CD4-positive, alpha-beta memory T cell (primary cell): ENCODE measurements around the gene SHB. TPM values are rescaled to one million over a fixed set of nuclear protein-coding genes. Genes with fewer than 3 reads are reported as not detected.

Source experiments
- CTCF ChIA-PET: fragments of 350-600 bp; sonication (Branson Sonifier 250); formaldehyde crosslinking; loops from one replicate; lab custom pipeline; 2021; ENCODE audit warnings: inconsistent platforms; ENCODE audit not compliant: partially characterized antibody; lab: Charles Lee
- POLR2A ChIA-PET: fragments of 350-600 bp; sonication (Branson Sonifier 250); formaldehyde crosslinking; loops from one replicate; lab custom pipeline; 2021; ENCODE audit not compliant: partially characterized antibody; lab: Charles Lee
- DNase-seq, 5 donors: peaks; one replicate each; pipeline versions ENCODE4 v3.0.0 to v3.0.0-alpha.2; 2020 to 2022; ENCODE audit warnings: mixed read lengths in 1 of 5
- H3K27ac ChIP-seq: one replicate; pipeline ENCODE4 v1.7.0; 2013; ENCODE audit warnings: low read depth, low read length
- H3K27me3 ChIP-seq: 2 replicates; pipeline ENCODE4 v1.7.0; 2013; ENCODE audit warnings: mild to moderate bottlenecking, low read length, moderate library complexity; ENCODE audit not compliant: insufficient read depth
- H3K36me3 ChIP-seq: 2 replicates; pipeline ENCODE4 v1.7.0; 2013; ENCODE audit warnings: mild to moderate bottlenecking, low read length, moderate library complexity; ENCODE audit not compliant: insufficient read depth
- H3K4me1 ChIP-seq: 2 replicates; pipeline ENCODE4 v1.7.0; 2013; ENCODE audit warnings: mild to moderate bottlenecking, low read length, moderate library complexity; ENCODE audit not compliant: insufficient read depth
- H3K4me3 ChIP-seq, 2 donors: one replicate each; pipeline ENCODE4 v1.7.0; 2013; ENCODE audit warnings: low read length in 2 of 2, mild to moderate bottlenecking in 1 of 2
- H3K9me3 ChIP-seq, 2 donors: one replicate each; pipeline ENCODE4 v1.7.0; 2013; ENCODE audit warnings: low read length in 2 of 2, control low read depth in 1 of 2; ENCODE audit not compliant: control insufficient read depth in 1 of 2
- H3K27ac Mint-ChIP-seq, 7 donors: one replicate each; pipeline ENCODE4 v1.8.0; 2020 to 2021; ENCODE audit warnings: mixed read lengths in 7 of 7, mild to moderate bottlenecking in 6 of 7, inconsistent platforms in 3 of 7, moderate library complexity in 3 of 7
- H3K27me3 Mint-ChIP-seq, 2 donors: one replicate each; pipeline ENCODE4 v1.8.0; 2020 to 2021; ENCODE audit warnings: mixed read lengths in 2 of 2
- H3K36me3 Mint-ChIP-seq, 2 donors: one replicate each; pipeline ENCODE4 v1.8.0; 2020 to 2021; ENCODE audit warnings: mixed read lengths in 2 of 2, inconsistent platforms in 1 of 2, mild to moderate bottlenecking in 1 of 2
- H3K4me1 Mint-ChIP-seq, 4 donors: one replicate each; pipeline ENCODE4 v1.8.0; 2020 to 2021; ENCODE audit warnings: mixed read lengths in 4 of 4, mild to moderate bottlenecking in 1 of 4
- H3K4me3 Mint-ChIP-seq, 8 donors: one replicate each; pipeline ENCODE4 v1.8.0; 2020 to 2021; ENCODE audit warnings: mixed read lengths in 8 of 8, mild to moderate bottlenecking in 7 of 8, moderate library complexity in 6 of 8, inconsistent platforms in 3 of 8
- H3K9me3 Mint-ChIP-seq, 8 donors: one replicate each; pipeline ENCODE4 v1.8.0; 2020 to 2021; ENCODE audit warnings: mixed read lengths in 8 of 8, mild to moderate bottlenecking in 5 of 8, inconsistent platforms in 3 of 8, moderate library complexity in 1 of 8
- intact Hi-C: fragments of 100-400 bp; cut with micrococcal nuclease; formaldehyde crosslinking; loops from one replicate; pipeline ENCODE4 v1.15.1; 2023
- polyA plus RNA-seq, 2 donors: library from polyadenylated mRNA; unstranded; fragments of 300-500 nt; fragmentation: Illumina TruSeq; gene quantifications; one replicate each; pipeline ENCODE4 v1.2.3, GENCODE V29; 2021
- total RNA-seq, 2 experiments: library from RNA; stranded (reverse); gene quantifications; one replicate each; pipeline ENCODE4 v1.2.3, GENCODE V29; 2021

The SHB gene
- total and polyA plus RNA-seq, 4 experiments from 2014 or later: 0.10 to 1.3 (median 0.49) TPM

- H3K4me1 ChIP-seq: no peaks in the 10 kb centered on the region
- DNase-seq: peak; percentile 49 to 64 (median 53)
- peaks cover 0 to 3% (median 2%) of the 10 kb centered on the region in 4 donors for H3K4me1 Mint-ChIP-seq
- no peaks in the 10 kb centered on the region for H3K9me3 Mint-ChIP-seq
- H3K36me3 Mint-ChIP-seq: no peaks in the 10 kb centered on the region
- no peaks in the 10 kb centered on the region for H3K36me3 ChIP-seq
- intact Hi-C loops: loop anchor here (1.0 to 2.0 kb wide), 3 partner anchors 175 to 313 kb away; no protein-coding TSS in a partner anchor
- H3K27ac Mint-ChIP-seq: no peak overlapping the region
- H3K9me3 ChIP-seq: no peaks in the 10 kb centered on the region
- H3K27me3 Mint-ChIP-seq: peaks cover 8 to 13% of the 10 kb centered on the region in 2 donors
- ChIA-PET POLR2A (no interaction called here), CTCF (interaction anchor here (0.8 to 5.7 kb wide), 26 partner anchors 8 to 584 kb away, joined by 3 to 56 read pairs (median 4); partner anchors contain the start of gene SHB)
- H3K27me3 ChIP-seq: no peaks in the 10 kb centered on the region
- no peak overlapping the region for H3K4me3 ChIP-seq
- no peak overlapping the region for H3K4me3 Mint-ChIP-seq
- H3K27ac ChIP-seq: no peak overlapping the region
These were observed 19.2 kb upstream of the SHB start for GRCh38 chr9:38088006-38088925.

- Mint-ChIP-seq H3K27ac (no peak overlapping the region), H3K9me3 (no peaks in the 10 kb centered on the region), H3K4me1 (peaks cover 0 to 3% (median 2%) of the 10 kb centered on the region in 4 donors), H3K27me3 (peaks cover 13 to 18% of the 10 kb centered on the region in 2 donors), H3K36me3 (no peaks in the 10 kb centered on the region), H3K4me3 (no peak overlapping the region)
- no peak for DNase-seq
- Histone ChIP-seq H3K4me1 (no peaks in the 10 kb centered on the region), H3K36me3 (no peaks in the 10 kb centered on the region), H3K27ac (no peak overlapping the region), H3K4me3 (no peak overlapping the region), H3K9me3 (no peaks in the 10 kb centered on the region), H3K27me3 (no peaks in the 10 kb centered on the region)
- CTCF ChIA-PET: interaction anchor here (0.6 to 5.7 kb wide), 11 partner anchors 10 to 616 kb away, joined by 3 to 56 read pairs (median 6); partner anchors contain the start of gene SHB
- intact Hi-C loops: no loop called here
- POLR2A ChIA-PET: no interaction called here
These were observed 17.5 kb upstream of the SHB start for GRCh38 chr9:38086496-38086895.

GRCh38 chr9:38085308-38085707, 16.3 kb upstream of the SHB start:
- Mint-ChIP-seq H3K27ac (no peak overlapping the region), H3K4me3 (no peak overlapping the region), H3K27me3 (peaks cover 16 to 22% of the 10 kb centered on the region in 2 donors), H3K9me3 (no peaks in the 10 kb centered on the region), H3K4me1 (peaks cover 0 to 3% (median 2%) of the 10 kb centered on the region in 4 donors), H3K36me3 (no peaks in the 10 kb centered on the region)
- Histone ChIP-seq H3K27me3 (no peaks in the 10 kb centered on the region), H3K27ac (no peak overlapping the region), H3K36me3 (no peaks in the 10 kb centered on the region), H3K4me3 (no peak overlapping the region), H3K9me3 (no peaks in the 10 kb centered on the region), H3K4me1 (no peaks in the 10 kb centered on the region)
- CTCF ChIA-PET: no interaction called here
- POLR2A ChIA-PET: no interaction called here
- intact Hi-C loops: no loop called here
- no peak for DNase-seq

GRCh38 chr9:38084556-38084880, 15.5 kb upstream of the SHB start:
- CTCF ChIA-PET: no interaction called here
- intact Hi-C loops: no loop called here

GRCh38 chr9:38083858-38084555, 15.0 kb upstream of the SHB start:
- Histone ChIP-seq H3K4me3 (no peak overlapping the region), H3K4me1 (no peaks in the 10 kb centered on the region), H3K36me3 (no peaks in the 10 kb centered on the region), H3K9me3 (no peaks in the 10 kb centered on the region), H3K27me3 (no peaks in the 10 kb centered on the region), H3K27ac (no peak overlapping the region)
- H3K27ac Mint-ChIP-seq: no peak overlapping the region
- no peaks in the 10 kb centered on the region for H3K9me3 Mint-ChIP-seq
- intact Hi-C loops: no loop called here
- ChIA-PET POLR2A (no interaction called here), CTCF (no interaction called here)
- H3K27me3 Mint-ChIP-seq: peaks cover 18 to 29% of the 10 kb centered on the region in 2 donors
- no peaks in the 10 kb centered on the region for H3K36me3 Mint-ChIP-seq
- H3K4me3 Mint-ChIP-seq: no peak overlapping the region
- H3K4me1 Mint-ChIP-seq: peaks cover 0 to 3% (median 2%) of the 10 kb centered on the region in 4 donors
- DNase-seq: no peak

More at GRCh38 chr9:38084556-38084880, 15.5 kb upstream of the SHB start:
- Mint-ChIP-seq H3K27me3 (peaks cover 15 to 24% of the 10 kb centered on the region in 2 donors), H3K9me3 (no peaks in the 10 kb centered on the region), H3K4me1 (peaks cover 0 to 3% (median 2%) of the 10 kb centered on the region in 4 donors), H3K36me3 (no peaks in the 10 kb centered on the region), H3K27ac (no peak overlapping the region), H3K4me3 (no peak overlapping the region)
- Histone ChIP-seq H3K9me3 (no peaks in the 10 kb centered on the region), H3K27me3 (no peaks in the 10 kb centered on the region), H3K36me3 (no peaks in the 10 kb centered on the region), H3K4me3 (no peak overlapping the region), H3K27ac (no peak overlapping the region), H3K4me1 (no peaks in the 10 kb centered on the region)
- no peak for DNase-seq
- POLR2A ChIA-PET: no interaction called here

GRCh38 chr9:38082446-38083287, 13.6 kb upstream of the SHB start:
- Histone ChIP-seq H3K27ac (no peak overlapping the region), H3K36me3 (no peaks in the 10 kb centered on the region), H3K9me3 (no peaks in the 10 kb centered on the region), H3K4me3 (no peak overlapping the region), H3K4me1 (no peaks in the 10 kb centered on the region), H3K27me3 (no peaks in the 10 kb centered on the region)
- ChIA-PET CTCF (no interaction called here), POLR2A (no interaction called here)
- no peak overlapping the region for H3K4me3 Mint-ChIP-seq
- H3K27ac Mint-ChIP-seq: no peak overlapping the region
- H3K9me3 Mint-ChIP-seq: no peaks in the 10 kb centered on the region
- no peak for DNase-seq
- peaks cover 17 to 29% of the 10 kb centered on the region in 2 donors for H3K27me3 Mint-ChIP-seq
- H3K4me1 Mint-ChIP-seq: peaks cover 0 to 1% (median 0%) of the 10 kb centered on the region in 4 donors
- no peaks in the 10 kb centered on the region for H3K36me3 Mint-ChIP-seq
- intact Hi-C loops: no loop called here
